ENCODE data around the gene OR7D4. TPM values are rescaled to one million over a fixed set of nuclear protein-coding genes. Genes with fewer than 3 reads are reported as not detected.

OR7D4 gene
- polyA plus RNA-seq, 1 of the 3 experiments (the other 2 are of a cell fraction), result not detected

DNA sequence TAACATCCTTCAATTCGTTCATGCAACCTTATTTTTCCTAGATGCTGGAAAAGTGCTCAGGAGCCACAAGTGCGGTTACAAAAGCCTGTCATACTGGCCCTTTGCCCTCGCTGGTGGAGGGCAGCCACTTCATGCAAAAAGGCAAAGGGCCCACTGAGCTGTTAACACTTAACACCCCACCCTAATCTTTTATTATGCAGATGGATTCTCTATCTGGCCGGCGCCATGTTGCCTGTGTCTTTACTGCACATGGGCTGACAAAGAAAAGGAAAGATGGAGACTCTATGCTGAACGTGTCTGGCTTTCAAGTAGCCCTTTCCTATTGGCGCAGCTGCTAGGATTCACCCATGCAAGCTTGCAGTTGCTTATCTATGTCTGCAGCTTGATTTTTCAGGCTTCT is 29.9 kb downstream of the OR7D4 start:
- Histone ChIP-seq H3K9ac (no peak overlapping the region), H3K4me2 (no peak overlapping the region), H3K27me3 (ENCODE audit: insufficient read depth) (no peaks in the 10 kb centered on the region; the same call in 1 of the 2 replicates), H4K20me1 (ENCODE audit: insufficient read depth) (no peaks in the 10 kb centered on the region), H3K27ac (ENCODE audit: low read depth in 2 of 2, low read length in 1 of 2) (no peak overlapping the region), H3K36me3 (replicated peaks in 1 of 2; ENCODE audit: control insufficient read depth in 1 of 2, insufficient read depth in 2 of 2, low read length in 1 of 2) (no peaks in the 10 kb centered on the region), H3K79me2 (ENCODE audit: insufficient read depth) (no peaks in the 10 kb centered on the region), H3K4me1 (ENCODE audit: control insufficient read depth in 1 of 2, insufficient read depth in 2 of 2, low read depth in 1 of 2, low read length in 1 of 2) (no peaks in the 10 kb centered on the region), H3K9me3 (no peaks in the 10 kb centered on the region), H3K4me3 (ENCODE audit: low read depth in 2 of 2, low read length in 1 of 2) (no peak overlapping the region), H2AFZ (ENCODE audit: low read depth) (no peak overlapping the region), H3F3A (replicated peaks; ENCODE audit: insufficient read depth) (no peaks in the 10 kb centered on the region), H3K9me2 (no peaks in the 10 kb centered on the region)
- TF ChIP-seq, protein P1, sequence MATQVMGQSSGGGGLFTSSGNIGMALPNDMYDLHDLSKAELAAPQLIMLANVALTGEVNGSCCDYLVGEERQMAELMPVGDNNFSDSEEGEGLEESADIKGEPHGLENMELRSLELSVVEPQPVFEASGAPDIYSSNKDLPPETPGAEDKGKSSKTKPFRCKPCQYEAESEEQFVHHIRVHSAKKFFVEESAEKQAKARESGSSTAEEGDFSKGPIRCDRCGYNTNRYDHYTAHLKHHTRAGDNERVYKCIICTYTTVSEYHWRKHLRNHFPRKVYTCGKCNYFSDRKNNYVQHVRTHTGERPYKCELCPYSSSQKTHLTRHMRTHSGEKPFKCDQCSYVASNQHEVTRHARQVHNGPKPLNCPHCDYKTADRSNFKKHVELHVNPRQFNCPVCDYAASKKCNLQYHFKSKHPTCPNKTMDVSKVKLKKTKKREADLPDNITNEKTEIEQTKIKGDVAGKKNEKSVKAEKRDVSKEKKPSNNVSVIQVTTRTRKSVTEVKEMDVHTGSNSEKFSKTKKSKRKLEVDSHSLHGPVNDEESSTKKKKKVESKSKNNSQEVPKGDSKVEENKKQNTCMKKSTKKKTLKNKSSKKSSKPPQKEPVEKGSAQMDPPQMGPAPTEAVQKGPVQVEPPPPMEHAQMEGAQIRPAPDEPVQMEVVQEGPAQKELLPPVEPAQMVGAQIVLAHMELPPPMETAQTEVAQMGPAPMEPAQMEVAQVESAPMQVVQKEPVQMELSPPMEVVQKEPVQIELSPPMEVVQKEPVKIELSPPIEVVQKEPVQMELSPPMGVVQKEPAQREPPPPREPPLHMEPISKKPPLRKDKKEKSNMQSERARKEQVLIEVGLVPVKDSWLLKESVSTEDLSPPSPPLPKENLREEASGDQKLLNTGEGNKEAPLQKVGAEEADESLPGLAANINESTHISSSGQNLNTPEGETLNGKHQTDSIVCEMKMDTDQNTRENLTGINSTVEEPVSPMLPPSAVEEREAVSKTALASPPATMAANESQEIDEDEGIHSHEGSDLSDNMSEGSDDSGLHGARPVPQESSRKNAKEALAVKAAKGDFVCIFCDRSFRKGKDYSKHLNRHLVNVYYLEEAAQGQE (IDR thresholded peaks at IDR 0.05; ENCODE audit: low read depth, low read length), result no peak
- TF ChIP-seq FOXM1 (IDR thresholded peaks at IDR 0.05; ENCODE audit: low read depth), result no peak
- TF ChIP-seq, protein P2, sequence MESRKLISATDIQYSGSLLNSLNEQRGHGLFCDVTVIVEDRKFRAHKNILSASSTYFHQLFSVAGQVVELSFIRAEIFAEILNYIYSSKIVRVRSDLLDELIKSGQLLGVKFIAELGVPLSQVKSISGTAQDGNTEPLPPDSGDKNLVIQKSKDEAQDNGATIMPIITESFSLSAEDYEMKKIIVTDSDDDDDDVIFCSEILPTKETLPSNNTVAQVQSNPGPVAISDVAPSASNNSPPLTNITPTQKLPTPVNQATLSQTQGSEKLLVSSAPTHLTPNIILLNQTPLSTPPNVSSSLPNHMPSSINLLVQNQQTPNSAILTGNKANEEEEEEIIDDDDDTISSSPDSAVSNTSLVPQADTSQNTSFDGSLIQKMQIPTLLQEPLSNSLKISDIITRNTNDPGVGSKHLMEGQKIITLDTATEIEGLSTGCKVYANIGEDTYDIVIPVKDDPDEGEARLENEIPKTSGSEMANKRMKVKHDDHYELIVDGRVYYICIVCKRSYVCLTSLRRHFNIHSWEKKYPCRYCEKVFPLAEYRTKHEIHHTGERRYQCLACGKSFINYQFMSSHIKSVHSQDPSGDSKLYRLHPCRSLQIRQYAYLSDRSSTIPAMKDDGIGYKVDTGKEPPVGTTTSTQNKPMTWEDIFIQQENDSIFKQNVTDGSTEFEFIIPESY (IDR thresholded peaks at IDR 0.05; ENCODE audit: borderline replicate concordance, low read depth), result no peak
- no peak for TF ChIP-seq TCF12 (IDR thresholded peaks at IDR 0.05)
- TF ChIP-seq YY1 (IDR thresholded peaks at IDR 0.05; ENCODE audit: low read depth), result no peak
- TF ChIP-seq, protein P3, sequence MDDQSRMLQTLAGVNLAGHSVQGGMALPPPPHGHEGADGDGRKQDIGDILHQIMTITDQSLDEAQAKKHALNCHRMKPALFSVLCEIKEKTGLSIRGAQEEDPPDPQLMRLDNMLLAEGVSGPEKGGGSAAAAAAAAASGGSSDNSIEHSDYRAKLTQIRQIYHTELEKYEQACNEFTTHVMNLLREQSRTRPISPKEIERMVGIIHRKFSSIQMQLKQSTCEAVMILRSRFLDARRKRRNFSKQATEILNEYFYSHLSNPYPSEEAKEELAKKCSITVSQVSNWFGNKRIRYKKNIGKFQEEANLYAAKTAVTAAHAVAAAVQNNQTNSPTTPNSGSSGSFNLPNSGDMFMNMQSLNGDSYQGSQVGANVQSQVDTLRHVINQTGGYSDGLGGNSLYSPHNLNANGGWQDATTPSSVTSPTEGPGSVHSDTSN (IDR thresholded peaks at IDR 0.05), result no peak
- no peak for TF ChIP-seq SMC3 (IDR thresholded peaks at IDR 0.05; ENCODE audit: low read depth, low read length)
- TF ChIP-seq TAF1 (IDR thresholded peaks at IDR 0.05; ENCODE audit: borderline replicate concordance, low read depth, low read length), result no peak
- TF ChIP-seq, protein P4, sequence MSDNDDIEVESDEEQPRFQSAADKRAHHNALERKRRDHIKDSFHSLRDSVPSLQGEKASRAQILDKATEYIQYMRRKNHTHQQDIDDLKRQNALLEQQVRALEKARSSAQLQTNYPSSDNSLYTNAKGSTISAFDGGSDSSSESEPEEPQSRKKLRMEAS (IDR thresholded peaks at IDR 0.05; ENCODE audit: low read depth), result no peak
- TF ChIP-seq, protein P5, sequence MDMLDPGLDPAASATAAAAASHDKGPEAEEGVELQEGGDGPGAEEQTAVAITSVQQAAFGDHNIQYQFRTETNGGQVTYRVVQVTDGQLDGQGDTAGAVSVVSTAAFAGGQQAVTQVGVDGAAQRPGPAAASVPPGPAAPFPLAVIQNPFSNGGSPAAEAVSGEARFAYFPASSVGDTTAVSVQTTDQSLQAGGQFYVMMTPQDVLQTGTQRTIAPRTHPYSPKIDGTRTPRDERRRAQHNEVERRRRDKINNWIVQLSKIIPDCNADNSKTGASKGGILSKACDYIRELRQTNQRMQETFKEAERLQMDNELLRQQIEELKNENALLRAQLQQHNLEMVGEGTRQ (IDR thresholded peaks at IDR 0.05; ENCODE audit: borderline replicate concordance, low read depth, low read length), result no peak
- TF ChIP-seq, protein P6, sequence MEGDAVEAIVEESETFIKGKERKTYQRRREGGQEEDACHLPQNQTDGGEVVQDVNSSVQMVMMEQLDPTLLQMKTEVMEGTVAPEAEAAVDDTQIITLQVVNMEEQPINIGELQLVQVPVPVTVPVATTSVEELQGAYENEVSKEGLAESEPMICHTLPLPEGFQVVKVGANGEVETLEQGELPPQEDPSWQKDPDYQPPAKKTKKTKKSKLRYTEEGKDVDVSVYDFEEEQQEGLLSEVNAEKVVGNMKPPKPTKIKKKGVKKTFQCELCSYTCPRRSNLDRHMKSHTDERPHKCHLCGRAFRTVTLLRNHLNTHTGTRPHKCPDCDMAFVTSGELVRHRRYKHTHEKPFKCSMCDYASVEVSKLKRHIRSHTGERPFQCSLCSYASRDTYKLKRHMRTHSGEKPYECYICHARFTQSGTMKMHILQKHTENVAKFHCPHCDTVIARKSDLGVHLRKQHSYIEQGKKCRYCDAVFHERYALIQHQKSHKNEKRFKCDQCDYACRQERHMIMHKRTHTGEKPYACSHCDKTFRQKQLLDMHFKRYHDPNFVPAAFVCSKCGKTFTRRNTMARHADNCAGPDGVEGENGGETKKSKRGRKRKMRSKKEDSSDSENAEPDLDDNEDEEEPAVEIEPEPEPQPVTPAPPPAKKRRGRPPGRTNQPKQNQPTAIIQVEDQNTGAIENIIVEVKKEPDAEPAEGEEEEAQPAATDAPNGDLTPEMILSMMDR (IDR thresholded peaks at IDR 0.05), result no peak
- no peak for TF ChIP-seq GATA2 (CRISPR knock-in tag; IDR thresholded peaks at IDR 0.05)
- WGBS (ENCODE audit: low lambda C conversion rate), result 8% methylated on average over 7 of the region's 7 CpGs
- ChIA-PET POLR2A (no interaction called here), CTCF (interaction anchor here (2.0 kb wide), 1 partner anchor 16 kb away, joined by 4 read pairs; no protein-coding TSS in a partner anchor)
- no peak for DNase-seq
